Activated CD4-positive, alpha-beta T cell treated with anti-CD3 and anti-CD28 coated beads for 36 hours (primary cell): ENCODE measurements around the gene ZDHHC6. TPM values are rescaled to one million over a fixed set of nuclear protein-coding genes. Genes with fewer than 3 reads are reported as not detected.
A peak's percentile ranks its signal among the peaks of the same experiment; 100 is the strongest.
"Not testable (repeated sequence)": the region's sequence is repeated elsewhere in the genome, so short reads cannot be mapped to it uniquely, and the experiment has no call there.

Experiments
- ATAC-seq: fragments of 200-7000 bp; cut with Tn5 transposase; one replicate; pipeline ENCODE4 v1.10.0; 2021; ENCODE audit warnings: mild to moderate bottlenecking, moderate library complexity
- CTCF ChIA-PET: fragments of 350-600 bp; sonication (Branson Sonifier 250); formaldehyde crosslinking; loops from one replicate; lab custom pipeline; 2021; ENCODE audit warnings: antibody characterized with exemption; lab: Charles Lee
- POLR2A ChIA-PET: fragments of 350-600 bp; sonication (Branson Sonifier 250); formaldehyde crosslinking; loops from one replicate; lab custom pipeline; 2021; ENCODE audit warnings: antibody characterized with exemption, inconsistent platforms; lab: Charles Lee
- DNase-seq: peaks from one replicate; pipeline ENCODE4 v3.0.0-alpha.2; 2020
- H3K27ac Mint-ChIP-seq: one replicate; pipeline ENCODE4 v1.8.0; 2021; ENCODE audit warnings: mixed read lengths
- H3K27me3 Mint-ChIP-seq: one replicate; pipeline ENCODE4 v1.8.0; 2021; ENCODE audit warnings: mixed read lengths
- H3K36me3 Mint-ChIP-seq: one replicate; pipeline ENCODE4 v1.8.0; 2021; ENCODE audit warnings: low read depth, mixed read lengths
- H3K4me1 Mint-ChIP-seq: one replicate; pipeline ENCODE4 v1.8.0; 2021; ENCODE audit warnings: mixed read lengths
- H3K4me3 Mint-ChIP-seq: one replicate; pipeline ENCODE4 v1.8.0; 2021; ENCODE audit warnings: mild to moderate bottlenecking, moderate library complexity, mixed read lengths
- H3K9me3 Mint-ChIP-seq: one replicate; pipeline ENCODE4 v1.8.0; 2021; ENCODE audit warnings: low read depth, mixed read lengths
- intact Hi-C, 2 experiments: fragments of 100-400 bp; cut with DNase I in 1 of 2; cut with micrococcal nuclease in 1 of 2; formaldehyde crosslinking; loops; one replicate each; pipeline versions ENCODE4 v1.14.2 to v1.15.1; 2022 to 2024; cut with DNase I, micrococcal nuclease
- total RNA-seq, 2 experiments: library from RNA; stranded (reverse); gene quantifications; one replicate each; pipeline ENCODE4 v1.2.3, GENCODE V29; 2021

Gene ZDHHC6
- total RNA-seq, 2 experiments from 2014 or later, result 42.1 to 61.3 TPM

GRCh38 chr10:112390125-112390703 lies 56.5 kb downstream of the ZDHHC6 start:
- DNase-seq, result no peak
- H3K36me3 Mint-ChIP-seq, result peaks cover 4% of the 10 kb centered on the region
- peaks cover 52% of the 10 kb centered on the region for H3K4me1 Mint-ChIP-seq
- H3K27ac Mint-ChIP-seq, result peak overlapping the region; percentile 64
- no peak for ATAC-seq
- H3K4me3 Mint-ChIP-seq, result no peak overlapping the region
- ChIA-PET POLR2A (interaction anchor here (0.7 to 2.1 kb wide), 3 partner anchors 14 to 136 kb away, joined by 3 to 14 read pairs (median 4); no protein-coding TSS in a partner anchor), CTCF (interaction anchor here (1.0 to 1.5 kb wide), 4 partner anchors 9 to 44 kb away, joined by 3 to 8 read pairs (median 4); no protein-coding TSS in a partner anchor)
- H3K9me3 Mint-ChIP-seq, result no peaks in the 10 kb centered on the region
- intact Hi-C loops, result no loop called here
- no peaks in the 10 kb centered on the region for H3K27me3 Mint-ChIP-seq

- H3K4me3 Mint-ChIP-seq, result no peak overlapping the region
- H3K9me3 Mint-ChIP-seq, result no peaks in the 10 kb centered on the region
- no peaks in the 10 kb centered on the region for H3K27me3 Mint-ChIP-seq
- CTCF ChIA-PET, result interaction anchor here (1.0 to 1.5 kb wide), 4 partner anchors 10 to 45 kb away, joined by 3 to 8 read pairs (median 4); no protein-coding TSS in a partner anchor
- H3K27ac Mint-ChIP-seq, result peak overlapping the region; percentile 88
- intact Hi-C loops, result loop anchor here (1.0 to 5.0 kb wide), 4 partner anchors 13 to 143 kb away; partner anchors contain the start of genes VTI1A (in 1 of the 2) and ZDHHC6 (in 1 of the 2)
- H3K4me1 Mint-ChIP-seq, result peaks cover 60% of the 10 kb centered on the region
- DNase-seq (peak; percentile 76), ATAC-seq (peak; percentile 90)
- POLR2A ChIA-PET, result interaction anchor here (0.6 to 2.1 kb wide), 4 partner anchors 13 to 137 kb away, joined by 3 to 14 read pairs (median 6); partner anchors contain the start of gene ACSL5
- peaks cover 4% of the 10 kb centered on the region for H3K36me3 Mint-ChIP-seq
Measured at GRCh38 chr10:112389271-112389822, 57.4 kb downstream of the ZDHHC6 start.

GRCh38 chr10:112388548-112388947 lies 58.2 kb downstream of the ZDHHC6 start:
- ChIA-PET CTCF (interaction anchor here (1.4 to 1.5 kb wide), 2 partner anchors 14 to 46 kb away, joined by 4 to 8 read pairs; no protein-coding TSS in a partner anchor), POLR2A (interaction anchor here (2.1 kb wide), 1 partner anchor 13 kb away, joined by 14 read pairs; no protein-coding TSS in a partner anchor)
- Mint-ChIP-seq H3K27ac (peak overlapping the region; percentile 68), H3K36me3 (peaks cover 7% of the 10 kb centered on the region), H3K9me3 (no peaks in the 10 kb centered on the region), H3K27me3 (no peaks in the 10 kb centered on the region), H3K4me3 (no peak overlapping the region), H3K4me1 (peaks cover 66% of the 10 kb centered on the region)
- ATAC-seq (no peak), DNase-seq (no peak)
- intact Hi-C loops, result loop anchor here (2.0 to 5.0 kb wide), 3 partner anchors 58 to 144 kb away; partner anchors contain the start of genes VTI1A (in 1 of the 2) and ZDHHC6 (in 1 of the 2)

GRCh38 chr10:112388056-112388455 lies 58.7 kb downstream of the ZDHHC6 start:
- not testable (repeated sequence) for H3K4me3 Mint-ChIP-seq, H3K27me3 Mint-ChIP-seq, H3K9me3 Mint-ChIP-seq, DNase-seq, H3K36me3 Mint-ChIP-seq, ATAC-seq
- H3K4me1 Mint-ChIP-seq, result peaks cover 67% of the 10 kb centered on the region
- peak overlapping the region; percentile 68 for H3K27ac Mint-ChIP-seq
- CTCF ChIA-PET, result interaction anchor here (0.6 to 3.7 kb wide), 2 partner anchors 10 to 12 kb away, joined by 3 to 18 read pairs; no protein-coding TSS in a partner anchor
- POLR2A ChIA-PET, result interaction anchor here (2.1 kb wide), 1 partner anchor 12 kb away, joined by 14 read pairs; no protein-coding TSS in a partner anchor
- intact Hi-C loops, result loop anchor here (2.0 to 5.0 kb wide), 3 partner anchors 59 to 144 kb away; partner anchors contain the start of genes VTI1A (in 1 of the 2) and ZDHHC6 (in 1 of the 2)

GRCh38 chr10:112385201-112385600 lies 61.5 kb downstream of the ZDHHC6 start:
- CTCF ChIA-PET, result interaction anchor here (0.6 to 3.7 kb wide), 3 partner anchors 9 to 87 kb away, joined by 3 to 18 read pairs (median 13); no protein-coding TSS in a partner anchor
- Mint-ChIP-seq H3K36me3 (peaks cover 25% of the 10 kb centered on the region), H3K9me3 (no peaks in the 10 kb centered on the region)

GRCh38 chr10:112384141-112384540 lies 62.6 kb downstream of the ZDHHC6 start:
- ATAC-seq (no peak), DNase-seq (no peak)
- ChIA-PET CTCF (interaction anchor here (0.7 to 1.2 kb wide), 2 partner anchors 10 to 1180 kb away, joined by 3 read pairs; partner anchors contain the start of gene ACSL5), POLR2A (no interaction called here)
- H3K4me3 Mint-ChIP-seq, result no peak overlapping the region
- H3K4me1 Mint-ChIP-seq, result peaks cover 86% of the 10 kb centered on the region
- intact Hi-C loops, result no loop called here
- no peaks in the 10 kb centered on the region for H3K27me3 Mint-ChIP-seq
- no peak overlapping the region for H3K27ac Mint-ChIP-seq
- peaks cover 34% of the 10 kb centered on the region for H3K36me3 Mint-ChIP-seq
- no peaks in the 10 kb centered on the region for H3K9me3 Mint-ChIP-seq

More at GRCh38 chr10:112385201-112385600, 61.5 kb downstream of the ZDHHC6 start:
- intact Hi-C loops, result loop anchor here in 1 of 2 experiments (5.0 kb wide), 1 partner anchor 147 kb away; no protein-coding TSS in a partner anchor
- Mint-ChIP-seq H3K27me3 (no peaks in the 10 kb centered on the region), H3K4me1 (peaks cover 86% of the 10 kb centered on the region), H3K4me3 (no peak overlapping the region), H3K27ac (no peak overlapping the region)
- DNase-seq, result no peak
- POLR2A ChIA-PET, result no interaction called here
- no peak for ATAC-seq

GRCh38 chr10:112383325-112383724 lies 63.4 kb downstream of the ZDHHC6 start:
- Mint-ChIP-seq H3K27me3 (no peaks in the 10 kb centered on the region), H3K9me3 (no peaks in the 10 kb centered on the region), H3K4me1 (peaks cover 83% of the 10 kb centered on the region), H3K27ac (no peak overlapping the region), H3K4me3 (no peak overlapping the region), H3K36me3 (peaks cover 36% of the 10 kb centered on the region)
- intact Hi-C loops, result no loop called here
- CTCF ChIA-PET, result interaction anchor here (0.6 to 1.2 kb wide), 3 partner anchors 9 to 1180 kb away, joined by 3 read pairs; partner anchors contain the start of genes ACSL5, VTI1A and ZDHHC6
- peak; percentile 83 for ATAC-seq
- peak; percentile 40 for DNase-seq
- POLR2A ChIA-PET, result interaction anchor here (0.6 kb wide), 1 partner anchor 13 kb away, joined by 5 read pairs; no protein-coding TSS in a partner anchor

- ATAC-seq, result no peak
- DNase-seq, result no peak
- Mint-ChIP-seq H3K27me3 (no peaks in the 10 kb centered on the region), H3K4me1 (peaks cover 82% of the 10 kb centered on the region), H3K27ac (no peak overlapping the region), H3K9me3 (no peaks in the 10 kb centered on the region), H3K4me3 (no peak overlapping the region), H3K36me3 (peaks cover 36% of the 10 kb centered on the region)
- intact Hi-C loops, result no loop called here
- ChIA-PET POLR2A (interaction anchor here (0.6 kb wide), 1 partner anchor 14 kb away, joined by 5 read pairs; no protein-coding TSS in a partner anchor), CTCF (interaction anchor here (0.6 to 1.2 kb wide), 2 partner anchors 8 to 64 kb away, joined by 3 read pairs; partner anchors contain the start of genes ACSL5, VTI1A and ZDHHC6)
Measured at GRCh38 chr10:112382515-112383235, 64.0 kb downstream of the ZDHHC6 start.
